ENCODE measurements around the gene RAB40AL. TPM values are rescaled to one million over a fixed set of nuclear protein-coding genes. Genes with fewer than 3 reads are reported as not detected.

The RAB40AL gene
- total RNA-seq, 1 donor from 2014 or later, result not detected

GRCh38 chrX:102979536-102979935 lies 42.5 kb downstream of the RAB40AL start:
- intact Hi-C loops (cut with micrococcal nuclease), result no loop called here

GRCh38 chrX:102983205-102983604 lies 46.1 kb downstream of the RAB40AL start:
- intact Hi-C loops (cut with micrococcal nuclease), result no loop called here

- intact Hi-C loops (cut with micrococcal nuclease), result no loop called here
These were observed 48.1 kb downstream of the RAB40AL start for GRCh38 chrX:102985192-102985591.

Other genes with a start within 250 kb of the RAB40AL start
- gene GPRASP2, start 224.8 kb upstream of the RAB40AL start, total RNA-seq, result 0.12 and 0.37 TPM in 2 replicates
- gene GPRASP3, start 216.5 kb upstream of the RAB40AL start, total RNA-seq, result 0.93 and 2.1 TPM in 2 replicates
- gene BEX1, start 126.9 kb downstream of the RAB40AL start, total RNA-seq, result not detected in 2 replicates
- not detected in 2 replicates for gene NXF3, start 155.9 kb downstream of the RAB40AL start, total RNA-seq

Data from T-helper 1 cell treated with Interleukin-12 subunit alpha and Interleukin-12 subunit beta and Interleukin-4 antibody, amounts not matched to agents 30 ng/mL and 1 ng/mL, for 36 hours (primary cell).